Measurements from ENCODE around the gene DCAF8. TPM values are rescaled to one million over a fixed set of nuclear protein-coding genes. Genes with fewer than 3 reads are reported as not detected.
A peak's percentile ranks its signal among the peaks of the same experiment; 100 is the strongest.

DCAF8 gene
- total and polyA plus RNA-seq, 2 of the 4 experiments (the other 2 are of a cell fraction), result 83.3 to 83.8 TPM

GRCh38 chr1:160208557-160209320 is 53.6 kb downstream of the DCAF8 start:
- H4K5ac ChIP-seq (ENCODE audit: low read depth, low read length), result no peak overlapping the region
- peaks cover 51% of the 10 kb centered on the region for H3K9me1 ChIP-seq (ENCODE audit: insufficient read depth, low read length)
- peaks cover 44% of the 10 kb centered on the region for H3K4me1 ChIP-seq (ENCODE audit: control insufficient read depth, insufficient read depth, low read length)
- H2AFZ ChIP-seq (replicated peaks; ENCODE audit: low read length, poor library complexity), result no peak overlapping the region
- H3K18ac ChIP-seq (ENCODE audit: low read depth, low read length), result no peak overlapping the region
- peak overlapping the region; percentile 17; the same call in 1 of the 2 replicates for H3K9ac ChIP-seq (ENCODE audit: low read depth, low read length)
- no peak overlapping the region for H3K56ac ChIP-seq (ENCODE audit: extremely low read depth, insufficient read depth, low read length)
- ChIA-PET CTCF (interaction anchor here (0.7 to 1.3 kb wide), 3 partner anchors 16 to 53 kb away, joined by 3 to 5 read pairs (median 3); no protein-coding TSS in a partner anchor), POLR2A (ENCODE audit: unreplicated experiment) (no interaction called here)
- DNase-seq (no peak), ATAC-seq (ENCODE audit: low read depth) (no peak)
- dilution Hi-C loops (cut with HindIII; ENCODE audit: low sequenced_read_pairs, unreplicated experiment) (no loop called here), intact Hi-C loops (cut with micrococcal nuclease) (no loop called here), in situ Hi-C loops (cut with MboI; ENCODE audit: low sequenced_read_pairs) (no loop called here)
- H2BK20ac ChIP-seq (ENCODE audit: low read depth, low read length), result no peak overlapping the region
- H4K8ac ChIP-seq (ENCODE audit: low read depth in 2 of 2, low read length in 2 of 2), result no peak overlapping the region; a peak in 1 of 4 replicates
- peaks cover 39 to 88% of the 10 kb centered on the region in 2 experiments for H3K79me1 ChIP-seq (ENCODE audit: low read depth in 1 of 2, low read length in 2 of 2)
- H3K4ac ChIP-seq (ENCODE audit: low read depth, low read length), result peak overlapping the region; percentile 46; the same call in 1 of the 2 replicates
- H3K4me3 ChIP-seq (ENCODE audit: insufficient read depth, low read depth, low read length), result no peak overlapping the region
- peak overlapping the region; percentile 30; the same call in 1 of the 2 replicates for H3K27ac ChIP-seq (ENCODE audit: insufficient read depth, low read length)
- no peaks in the 10 kb centered on the region for H3K9me3 ChIP-seq (ENCODE audit: control insufficient read depth, insufficient read depth, low read length)
- no peaks in the 10 kb centered on the region for H3K27me3 ChIP-seq (ENCODE audit: control insufficient read depth, insufficient read depth, low read length)
- H2AK9ac ChIP-seq (replicated peaks; ENCODE audit: low read depth, low read length, poor library complexity), result peak overlapping the region; percentile 19
- H2BK120ac ChIP-seq (ENCODE audit: low read depth, low read length), result no peak overlapping the region
- TF ChIP-seq BHLHE40 (IDR thresholded peaks at IDR 0.05; ENCODE audit: low read depth, low read length), result no peak
- H3K36me3 ChIP-seq (ENCODE audit: control insufficient read depth, insufficient read depth, low read length), result peaks cover 56% of the 10 kb centered on the region
- peak overlapping the region; percentile 23; the same call in 1 of the 2 replicates for H2AK5ac ChIP-seq (ENCODE audit: low read depth, low read length)
- no TSS peak for BruUV-seq (replicated peaks)
- WGBS, 2 experiments (ENCODE audit: extremely low coverage in 2 of 2, insufficient read length in 1 of 2), result no CpG with 5 or more reads among the region's 6 CpGs
- 0 out of 2 replicates have a peak overlapping the region, but pooled peaks have one; percentile 40 for H4K91ac ChIP-seq (ENCODE audit: insufficient read depth, low read depth, low read length)
- peak overlapping the region; percentile 35 for H3K4me2 ChIP-seq (ENCODE audit: low read depth, low read length)
- peak overlapping the region; percentile 71 for H3K14ac ChIP-seq (replicated peaks; ENCODE audit: low read depth, low read length)
- H3K23ac ChIP-seq (ENCODE audit: low read depth, low read length), result peak overlapping the region; percentile 82
- peak overlapping the region; percentile 92 for H2BK5ac ChIP-seq (ENCODE audit: low read depth, low read length, poor library complexity, severe bottlenecking)
- no peak overlapping the region for H2BK15ac ChIP-seq (ENCODE audit: low read depth, low read length)
- peaks cover 72% of the 10 kb centered on the region for H4K20me1 ChIP-seq (ENCODE audit: insufficient read depth, low read length)

Data from IMR-90 (cell line).